ENCODE data around the gene XBP1.
"Not testable (repeated sequence)": the region's sequence is repeated elsewhere in the genome, so short reads cannot be mapped to it uniquely, and the experiment has no call there.

Gene XBP1

DNA sequence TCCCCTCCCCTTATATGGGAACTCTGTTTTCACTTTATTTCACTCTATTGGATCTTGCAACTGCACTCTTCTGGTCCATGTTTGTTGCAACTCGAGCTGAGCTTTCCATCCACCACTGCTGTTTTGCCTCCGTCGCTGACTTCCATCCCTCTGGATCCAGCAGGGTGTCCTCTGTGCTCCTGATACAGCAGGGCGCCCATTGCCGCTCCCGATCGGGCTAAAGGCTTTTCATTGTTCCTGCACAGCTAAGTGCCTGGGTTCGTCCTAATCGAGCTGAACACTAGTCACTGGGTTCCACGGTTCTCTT, 39.0 kb downstream of the XBP1 start:
- POLR2A ChIA-PET: no interaction called here
- H3K4me3 ChIP-seq (ENCODE audit: low read depth, low read length): no peak overlapping the region
- DNase-seq (ENCODE audit: low read depth, low spot score): no peak
- no peak for TF ChIP-seq CTCF (IDR thresholded peaks at IDR 0.05; ENCODE audit: insufficient read depth, low read length, missing control alignments)
- CTCF ChIA-PET: no interaction called here

GRCh38 chr22:28759861-28760560, 40.4 kb downstream of the XBP1 start:
- H3K4me3 ChIP-seq (ENCODE audit: low read depth, low read length): no peak overlapping the region
- no peak for TF ChIP-seq CTCF (IDR thresholded peaks at IDR 0.05; ENCODE audit: insufficient read depth, low read length, missing control alignments)
- ChIA-PET POLR2A (no interaction called here), CTCF (interaction anchor here (1.0 to 2.1 kb wide), 2 partner anchors 13 to 44 kb away, joined by 3 to 8 read pairs; partner anchors contain the start of gene CCDC117)
- DNase-seq (ENCODE audit: low read depth, low spot score): no peak

GRCh38 chr22:28754512-28754911, 45.9 kb downstream of the XBP1 start:
- H3K4me3 ChIP-seq (ENCODE audit: low read depth, low read length); DNase-seq (ENCODE audit: low read depth, low spot score); POLR2A ChIA-PET: not testable (repeated sequence)
- CTCF ChIA-PET: interaction anchor here (1.9 kb wide), 1 partner anchor 76 kb away, joined by 6 read pairs; no protein-coding TSS in a partner anchor

GRCh38 chr22:28750471-28750881, 49.9 kb downstream of the XBP1 start:
- no peak overlapping the region for H3K4me3 ChIP-seq (ENCODE audit: low read depth, low read length)
- TF ChIP-seq CTCF (IDR thresholded peaks at IDR 0.05; ENCODE audit: insufficient read depth, low read length, missing control alignments): no peak
- POLR2A ChIA-PET: no interaction called here
- DNase-seq (ENCODE audit: low read depth, low spot score): peak; percentile 55
- CTCF ChIA-PET: interaction anchor here (1.1 to 1.8 kb wide), 2 partner anchors 24 to 150 kb away, joined by 5 to 6 read pairs; no protein-coding TSS in a partner anchor

Measured in AG04449 (cell line).